ENCODE data around the gene IGSF3.

GRCh38 chr1:116525440-116525839 is 142.1 kb downstream of the IGSF3 start:
- TF ChIP-seq CTCF (IDR thresholded peaks at IDR 0.05) = no peak
- no peak for TF ChIP-seq POLR2A (IDR thresholded peaks at IDR 0.05)

Measured in esophagus squamous epithelium (tissue), 4 donors.